ENCODE data around the gene RGS9.
"Not testable (repeated sequence)": the region's sequence is repeated elsewhere in the genome, so short reads cannot be mapped to it uniquely, and the experiment has no call there.

Gene RGS9

GRCh38 chr17:65185062-65185461, 47.9 kb downstream of the RGS9 start:
- no peak for DNase-seq

DNA sequence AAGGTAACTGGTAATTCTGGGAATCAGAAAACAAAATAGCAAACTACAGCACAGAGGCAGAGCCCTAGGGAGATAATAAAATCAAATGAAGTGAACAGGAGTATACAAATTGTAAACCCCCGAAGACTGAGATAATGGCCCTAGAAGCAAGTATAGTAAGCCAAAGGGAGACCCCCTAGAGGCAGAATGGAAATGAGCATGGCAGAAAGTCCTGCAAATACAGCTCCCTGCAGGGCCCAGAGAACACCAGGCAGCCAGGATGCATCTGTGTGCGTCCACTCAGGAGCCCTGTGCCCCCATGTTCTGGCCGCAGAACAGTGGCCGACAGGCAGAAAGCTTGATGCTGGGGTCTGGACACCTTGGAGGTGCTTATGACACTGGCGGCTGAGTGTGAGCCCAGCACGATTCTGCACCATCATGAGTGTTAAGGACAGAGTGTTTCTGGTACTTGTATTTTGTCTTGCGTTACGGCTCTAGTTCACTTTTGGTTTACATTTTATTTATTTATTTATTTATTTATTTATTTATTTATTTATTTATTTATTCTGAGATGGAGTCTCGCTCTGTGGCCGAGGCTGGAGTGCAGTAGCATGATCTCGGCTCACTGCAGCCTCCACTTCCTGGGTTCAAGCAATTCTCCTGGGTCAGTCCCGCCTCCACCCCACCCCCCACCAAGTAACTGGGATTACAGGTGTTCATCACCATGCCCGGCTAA, 48.7 kb downstream of the RGS9 start:
- DNase-seq: no peak

GRCh38 chr17:65190467-65191097, 53.4 kb downstream of the RGS9 start:
- no peak for DNase-seq

DNA sequence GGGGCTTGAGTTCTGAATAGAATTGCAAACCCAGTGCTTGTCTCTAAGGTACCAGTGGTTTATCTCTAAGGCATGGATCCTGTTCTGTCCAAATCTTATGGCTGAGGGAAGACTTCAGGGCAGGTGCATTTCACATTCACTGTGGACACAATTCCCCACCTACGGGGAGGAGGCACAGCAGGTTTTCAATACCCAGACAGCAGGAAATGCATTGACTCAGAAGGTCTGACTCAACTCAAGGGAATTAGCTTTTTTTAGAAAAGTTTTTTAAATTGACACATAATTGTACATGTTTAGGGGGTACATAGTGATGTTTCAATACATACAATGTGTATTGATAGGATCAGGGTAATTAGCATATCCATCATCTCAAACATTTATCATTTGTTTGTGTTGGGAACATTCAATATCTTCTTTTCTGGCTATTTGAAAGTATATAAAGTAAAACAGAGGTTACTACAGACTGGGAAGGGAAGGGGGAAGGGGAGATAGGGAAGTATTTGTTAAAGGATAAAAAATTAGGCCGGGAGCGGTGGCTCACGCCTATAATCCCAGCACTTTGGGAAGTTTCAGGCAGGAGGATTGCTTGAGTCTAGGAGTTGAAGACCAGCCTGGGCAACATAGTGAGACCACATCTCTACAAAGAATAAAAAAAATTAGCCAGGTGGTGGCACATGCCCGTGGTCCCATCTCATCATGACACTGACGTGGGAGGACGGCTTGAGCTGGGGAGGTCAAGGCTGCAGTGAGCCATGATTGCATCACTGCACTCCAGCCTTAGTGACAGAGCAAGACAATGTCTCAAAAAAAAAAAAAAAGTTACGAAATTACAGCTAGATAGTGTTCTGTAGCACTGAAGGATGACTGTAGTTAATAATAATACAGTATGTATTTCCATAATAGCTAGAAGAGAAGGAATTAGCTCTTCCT, 54.9 kb downstream of the RGS9 start:
- no peak for DNase-seq

DNA sequence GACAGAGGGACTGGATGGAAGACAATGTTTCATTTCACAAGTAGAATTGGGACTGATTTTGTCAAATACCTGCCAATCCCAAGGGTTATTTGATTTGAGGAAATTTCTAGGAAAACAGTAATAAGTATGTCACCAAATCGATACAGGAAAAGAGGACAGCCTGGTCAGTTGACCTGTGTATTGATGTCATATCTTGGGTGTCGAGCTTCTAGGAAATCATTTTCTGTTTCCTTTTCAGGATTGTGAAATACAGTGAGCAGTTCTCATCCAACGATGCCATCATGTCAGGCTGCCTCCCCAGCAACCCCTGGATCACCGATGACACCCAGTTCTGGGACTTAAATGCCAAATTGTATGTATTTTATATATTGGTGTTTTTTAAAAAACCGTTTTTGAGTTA, 56.1 kb downstream of the RGS9 start:
- no peak for DNase-seq

- no peak for DNase-seq
Measured at GRCh38 chr17:65193716-65194293, 56.6 kb downstream of the RGS9 start.

GRCh38 chr17:65194670-65195334, 57.6 kb downstream of the RGS9 start:
- DNase-seq: no peak

DNA sequence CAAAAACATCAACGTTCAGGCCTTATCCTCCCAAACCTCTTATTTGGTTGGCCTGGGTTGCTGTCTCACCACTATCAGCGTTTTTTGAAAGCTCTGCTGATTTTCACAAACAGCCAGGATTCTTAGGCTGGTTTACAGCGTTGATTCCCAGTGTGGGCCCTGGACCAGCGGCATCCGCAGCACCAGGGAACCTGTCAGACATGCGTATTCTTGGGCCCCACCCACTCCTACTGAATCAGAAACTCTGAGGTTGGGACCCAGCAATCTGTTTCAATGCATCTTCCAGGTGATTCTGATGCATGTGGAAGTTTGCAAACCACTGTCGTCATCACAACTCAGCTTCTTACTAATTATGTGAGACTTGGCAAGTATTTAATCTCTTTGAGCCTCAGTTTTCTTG, 58.5 kb downstream of the RGS9 start:
- DNase-seq: no peak

DNA sequence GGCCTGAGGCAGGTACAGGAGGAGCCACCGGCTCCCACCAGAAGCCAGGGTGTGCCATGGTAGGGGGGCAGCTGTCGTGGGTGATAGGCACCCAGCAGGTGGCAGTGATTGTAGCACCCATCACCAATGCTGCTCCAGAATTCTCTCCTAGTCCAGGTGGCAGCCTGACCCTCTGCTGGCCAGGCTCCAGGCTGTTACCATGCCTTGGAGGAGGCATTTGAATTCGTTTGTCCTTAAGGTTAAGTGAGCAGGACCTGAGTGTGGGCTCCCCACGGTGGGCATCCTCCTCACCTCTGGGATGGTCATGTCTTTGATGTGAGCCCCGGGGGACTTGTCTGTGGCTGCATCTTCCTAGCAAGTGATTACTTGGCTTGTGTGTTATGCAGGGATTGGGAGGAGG, 59.4 kb downstream of the RGS9 start:
- DNase-seq: no peak

GRCh38 chr17:65197201-65197600, 60.0 kb downstream of the RGS9 start:
- no peak for DNase-seq

- no peak for DNase-seq
Measured at GRCh38 chr17:65198653-65199382, 61.6 kb downstream of the RGS9 start.

GRCh38 chr17:65201331-65201730, 64.2 kb downstream of the RGS9 start:
- DNase-seq: no peak

DNA sequence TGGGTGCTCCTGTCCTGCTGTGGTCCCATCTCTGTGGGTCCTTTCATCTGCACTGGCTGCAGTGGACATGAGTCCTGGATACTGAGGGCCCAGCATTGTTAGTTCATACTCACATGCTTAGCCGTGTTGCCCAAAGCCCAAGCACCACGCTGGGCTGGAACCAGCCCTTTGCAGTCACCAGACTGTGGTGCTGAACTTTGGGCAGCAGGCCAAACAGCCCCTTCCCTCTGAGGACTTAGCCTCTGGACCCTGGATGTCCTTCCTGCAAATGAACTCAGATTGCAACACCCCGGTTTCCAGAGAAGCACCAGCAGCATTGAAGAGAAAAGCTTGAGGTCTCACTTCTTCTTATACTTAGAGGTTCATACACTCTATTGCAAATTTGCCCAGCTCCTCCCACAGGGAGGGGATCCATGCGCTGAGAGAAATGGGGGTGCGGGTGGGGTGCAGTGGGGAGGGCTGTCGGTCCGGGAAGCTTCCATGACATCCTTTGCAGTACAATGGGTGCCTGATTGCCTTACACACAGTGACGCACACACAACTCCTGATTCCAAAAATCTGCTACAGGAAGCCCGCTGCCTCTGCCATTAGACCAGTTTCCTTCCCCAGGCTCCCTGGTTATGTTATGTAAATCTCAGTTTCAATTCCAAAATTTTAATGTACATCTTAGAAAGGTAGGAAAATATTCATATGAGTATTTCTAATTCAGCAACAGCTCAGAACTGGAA, 65.8 kb downstream of the RGS9 start:
- no peak for DNase-seq

GRCh38 chr17:65204001-65204400, 66.8 kb downstream of the RGS9 start:
- DNase-seq: no peak

- no peak for DNase-seq
Measured at GRCh38 chr17:65205655-65206054, 68.5 kb downstream of the RGS9 start.

DNA sequence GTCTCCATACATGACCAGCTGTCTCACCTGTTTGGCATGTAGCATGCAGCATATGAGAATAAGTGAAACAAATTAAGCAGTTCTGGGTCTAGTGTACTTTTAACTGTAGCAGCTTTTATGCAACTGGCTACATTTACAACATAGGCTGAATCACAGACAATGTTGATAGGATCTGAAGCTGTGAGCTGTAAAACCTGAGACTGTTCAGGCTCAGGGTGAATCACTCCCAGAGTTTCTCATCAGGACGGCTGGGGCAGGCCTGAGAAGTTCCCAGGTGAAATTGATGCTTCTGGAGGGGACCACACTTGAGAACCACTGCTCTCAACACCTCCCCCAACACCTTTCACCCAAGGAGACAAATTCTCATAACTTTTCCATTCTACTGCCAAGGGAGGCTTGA, 70.3 kb downstream of the RGS9 start:
- DNase-seq: not testable (repeated sequence)

DNA sequence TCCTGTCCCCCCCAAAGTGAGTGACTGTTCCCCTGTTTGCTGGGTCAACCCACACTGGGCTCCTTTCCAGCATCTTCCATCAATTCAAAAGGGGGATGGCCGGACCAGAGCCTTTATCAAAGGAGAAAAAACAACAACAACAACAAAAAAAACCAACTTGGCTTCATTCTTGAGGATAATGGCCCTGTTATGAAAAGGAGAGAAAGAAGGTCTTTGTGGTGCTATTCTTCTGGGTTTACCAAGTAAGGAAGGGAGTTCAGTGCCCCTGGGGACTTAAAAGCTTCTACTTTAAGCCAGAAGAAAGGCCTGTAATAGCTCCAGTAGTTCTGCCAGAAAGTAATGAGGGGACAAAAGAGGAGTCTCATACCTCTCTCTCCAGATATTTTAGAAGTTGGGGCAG, 71.5 kb downstream of the RGS9 start:
- DNase-seq: no peak

DNA sequence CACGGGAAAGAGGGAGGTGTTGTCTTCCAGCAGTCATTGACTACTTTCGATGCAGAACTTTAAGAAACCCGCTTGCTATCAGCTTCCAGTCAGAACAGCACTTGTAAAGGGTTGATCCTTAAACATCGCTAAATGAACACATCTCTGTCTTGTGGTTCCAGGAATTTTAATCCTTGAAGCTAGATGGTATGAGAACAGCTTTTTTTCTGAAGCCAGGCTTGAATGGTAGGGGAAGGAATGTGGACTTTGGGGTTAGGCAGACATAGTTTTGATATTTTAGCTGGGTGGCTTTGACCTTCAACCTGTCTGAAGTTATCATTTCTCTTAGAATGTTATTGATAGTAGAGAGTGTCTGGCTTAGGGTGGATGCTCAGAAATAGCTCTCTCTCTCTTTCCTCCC, 81.1 kb downstream of the RGS9 start:
- DNase-seq: no peak

- no peak for DNase-seq
Measured at GRCh38 chr17:65219124-65219523, 82.0 kb downstream of the RGS9 start.

DNA sequence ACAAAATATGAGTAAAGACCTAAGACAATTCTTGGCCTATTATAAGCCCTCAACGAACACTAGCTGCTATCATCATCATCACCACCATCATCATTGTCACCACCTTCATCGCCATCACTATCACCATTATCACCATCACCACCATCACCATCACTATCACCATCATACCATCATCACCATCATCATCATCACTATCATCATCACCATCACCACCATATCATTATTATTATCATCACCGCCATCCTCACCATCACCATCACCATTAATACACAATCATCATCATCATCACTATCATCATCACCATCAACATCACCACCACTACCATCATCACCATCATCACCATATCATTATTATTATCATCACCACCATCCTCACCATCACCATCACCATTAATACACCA, 82.5 kb downstream of the RGS9 start:
- DNase-seq: no peak

DNA sequence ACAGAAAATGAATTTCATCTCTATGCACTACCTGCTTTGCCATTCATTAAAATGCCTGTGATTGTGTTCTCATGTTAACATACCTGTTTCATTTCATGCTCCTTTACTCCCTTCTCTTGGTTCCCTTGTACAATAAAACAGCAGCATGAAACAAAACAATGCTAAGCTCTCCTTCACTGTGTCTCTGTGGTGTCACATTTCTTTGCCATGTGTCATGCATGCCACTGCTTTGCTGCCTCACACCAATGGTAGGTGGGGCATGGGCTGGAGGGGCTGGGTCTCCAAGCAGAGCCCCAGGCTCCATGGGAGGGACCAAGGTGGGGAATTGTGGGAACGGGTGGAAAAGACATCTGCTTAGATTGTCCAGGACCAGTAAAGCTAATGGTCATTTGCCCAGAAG, 83.6 kb downstream of the RGS9 start:
- no peak for DNase-seq

Data from activated CD8-positive, alpha-beta memory T cell treated with anti-CD3 and anti-CD28 coated beads, Interleukin-2, amount 50 U/mL, for 4 hours (primary cell).